SHP77 treated with DMSO at 0.1 percent for 48 hours (cell line): ENCODE data around the gene NKAIN2.
"Not testable (repeated sequence)": the region's sequence is repeated elsewhere in the genome, so short reads cannot be mapped to it uniquely, and the experiment has no call there.

Experiments used
- DNase-seq: peaks from one replicate; lab custom pipeline; 2025; lab: John Stamatoyannopoulos, UW

Gene NKAIN2

DNA sequence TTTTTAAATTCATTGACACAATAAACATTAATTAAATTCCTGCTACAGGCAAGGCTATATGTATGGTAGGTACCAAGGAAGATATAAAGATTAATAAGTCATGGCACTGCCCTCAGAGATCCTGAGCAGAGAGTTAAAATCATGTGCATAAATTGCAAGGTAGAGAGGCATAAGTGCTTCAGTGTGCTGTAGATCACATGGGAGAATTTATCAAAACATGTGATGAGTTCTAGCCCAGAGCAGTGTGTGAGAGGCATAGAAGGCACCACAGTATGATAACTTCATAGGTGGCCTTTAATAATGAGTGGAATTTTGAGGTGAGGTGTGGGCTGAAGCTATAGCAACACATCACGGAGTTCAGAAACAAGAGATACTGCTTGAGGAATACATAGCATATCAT lies 692.7 kb downstream of the NKAIN2 start:
- DNase-seq = no peak

DNA sequence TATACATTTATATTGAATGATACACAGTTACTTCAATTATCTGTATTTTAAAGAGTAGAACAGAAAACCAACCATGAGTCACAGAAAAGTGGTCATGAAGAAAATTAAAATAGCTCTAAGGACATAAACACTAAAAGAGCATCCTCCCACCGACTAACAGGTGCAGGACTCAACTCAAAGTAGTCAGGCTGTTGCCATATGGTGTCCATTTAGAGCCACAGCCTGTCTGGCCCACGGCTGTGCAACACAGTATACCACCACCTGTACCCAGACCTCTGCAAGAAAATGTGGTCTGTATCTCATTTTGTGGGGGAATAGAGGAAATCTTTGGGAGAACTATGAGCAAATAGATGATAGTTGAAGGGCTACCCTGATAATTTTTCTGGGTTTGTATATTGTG lies 708.8 kb downstream of the NKAIN2 start:
- no peak for DNase-seq

DNA sequence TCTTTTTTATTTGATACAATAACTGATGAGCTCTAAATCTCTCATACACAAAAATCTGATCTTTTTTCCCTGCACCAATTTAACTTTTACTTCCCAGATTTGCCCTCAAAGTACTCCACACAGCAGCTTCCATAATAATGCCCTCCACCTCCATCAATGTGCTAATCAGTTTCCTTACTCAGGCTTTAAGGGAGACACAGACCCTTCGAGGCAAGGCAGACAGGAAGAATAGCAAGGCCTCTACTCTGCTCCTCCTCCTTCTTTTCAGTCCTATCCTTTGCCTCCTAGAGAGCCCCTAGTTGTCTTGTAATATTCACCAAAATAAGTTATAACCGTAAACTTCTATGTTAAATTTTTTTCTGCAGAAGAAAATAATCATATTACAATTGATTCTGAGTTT lies 713.7 kb downstream of the NKAIN2 start:
- DNase-seq = no peak

DNA sequence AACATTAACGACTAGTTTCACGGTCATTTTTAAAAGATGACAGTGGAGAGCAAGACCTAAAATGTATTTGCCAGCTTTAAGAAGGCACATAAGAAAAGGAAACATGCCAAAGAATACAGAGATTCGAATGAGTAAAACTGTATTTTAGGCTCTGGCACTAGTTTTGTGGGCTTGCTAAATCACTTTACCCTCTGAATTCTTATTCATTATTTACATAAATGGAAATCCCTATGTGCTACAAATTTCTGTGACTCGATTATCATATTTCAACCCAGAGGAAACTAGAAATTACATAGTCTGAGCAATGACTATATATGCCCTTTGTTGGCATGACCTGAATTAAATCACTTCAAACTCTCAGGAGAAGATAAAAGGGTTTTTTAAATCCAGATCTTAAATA lies 716.8 kb downstream of the NKAIN2 start:
- no peak for DNase-seq

DNA sequence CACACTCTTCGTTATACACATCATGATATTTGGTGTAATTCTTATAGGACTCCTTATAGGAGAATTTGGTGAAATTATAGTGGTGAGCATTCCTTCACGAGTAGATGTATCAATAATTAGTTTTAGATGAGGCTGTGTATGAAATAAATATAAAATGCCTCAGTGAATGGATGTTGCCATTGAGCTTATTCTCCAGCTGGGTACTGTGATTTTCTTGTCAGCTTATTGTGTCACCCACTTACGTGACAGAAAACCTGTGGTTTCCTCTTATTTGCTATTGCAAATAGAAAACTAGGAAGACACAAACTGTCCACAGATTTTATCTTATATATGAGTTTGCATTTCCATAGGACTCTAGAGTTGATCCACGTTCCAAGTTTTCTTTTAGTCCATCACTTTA lies 718.7 kb downstream of the NKAIN2 start:
- no peak for DNase-seq

DNA sequence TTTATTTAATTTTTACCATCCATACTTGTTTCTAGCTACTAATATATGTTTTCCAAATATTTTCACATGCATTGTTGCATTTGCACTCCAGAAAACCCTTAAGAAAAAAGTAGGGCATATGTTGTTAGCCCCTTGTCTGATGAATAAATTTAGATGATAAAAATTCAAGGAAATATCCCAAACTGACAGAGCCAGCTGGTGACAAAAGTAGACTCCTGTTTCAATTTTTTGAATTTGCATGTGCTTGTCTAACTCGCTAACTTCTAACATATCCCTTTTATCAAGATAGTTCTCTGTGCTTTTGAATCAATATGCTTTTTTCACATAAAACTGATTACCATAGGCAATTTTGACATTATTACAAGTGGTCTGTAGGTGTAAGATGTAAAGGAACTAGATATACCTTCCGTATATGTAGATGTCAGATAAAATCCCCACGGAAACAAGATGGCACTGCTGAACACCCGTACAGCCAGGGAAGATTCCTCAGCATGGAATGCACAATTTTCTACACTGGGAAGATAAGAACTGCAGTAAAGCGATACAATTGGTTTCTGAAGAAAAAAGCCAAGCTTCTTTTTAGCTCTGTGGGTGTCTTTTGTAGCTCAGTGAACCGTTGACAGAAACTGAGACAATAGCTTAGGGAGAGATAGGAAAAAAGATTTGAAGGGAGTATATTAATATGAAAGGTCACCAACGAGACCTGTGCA lies 721.0 kb downstream of the NKAIN2 start:
- no peak for DNase-seq

DNA sequence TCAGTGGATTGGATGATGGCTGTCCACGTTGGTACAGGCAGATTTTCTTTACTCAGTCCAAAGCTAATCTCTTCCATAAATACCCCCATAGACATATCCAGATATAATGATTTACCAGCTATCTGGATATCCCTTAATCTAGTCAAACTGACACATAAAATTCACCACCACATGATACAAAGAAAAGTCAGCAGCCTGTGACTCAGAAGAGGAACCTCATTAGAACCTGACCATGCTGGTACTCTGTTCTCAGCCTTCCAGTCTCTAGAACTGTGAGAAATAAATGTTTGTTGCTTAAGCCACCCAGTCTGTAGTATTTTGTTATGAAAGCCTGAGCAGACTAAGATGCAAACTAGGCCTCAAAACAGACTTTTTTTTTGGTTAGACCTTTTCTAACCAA lies 727.3 kb downstream of the NKAIN2 start:
- no peak for DNase-seq

DNA sequence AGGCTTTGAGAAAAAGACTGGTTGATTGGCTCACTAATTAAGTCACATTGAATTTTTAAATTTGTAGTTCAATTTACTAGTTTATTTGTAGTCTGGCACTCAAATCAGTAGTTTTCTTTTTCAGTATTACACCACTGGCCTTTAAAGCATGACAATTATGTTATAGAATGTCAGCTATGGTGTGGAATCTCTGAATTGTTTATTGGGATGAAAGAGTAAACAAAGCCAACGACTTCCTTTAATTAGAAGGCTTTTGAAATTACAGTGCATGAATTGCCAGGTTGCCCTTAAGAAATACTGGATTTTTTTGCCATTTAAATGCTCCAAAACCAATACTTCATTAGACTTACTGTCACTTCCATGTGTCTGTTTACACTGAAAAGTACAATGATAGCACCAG lies 731.6 kb downstream of the NKAIN2 start:
- DNase-seq = no peak

DNA sequence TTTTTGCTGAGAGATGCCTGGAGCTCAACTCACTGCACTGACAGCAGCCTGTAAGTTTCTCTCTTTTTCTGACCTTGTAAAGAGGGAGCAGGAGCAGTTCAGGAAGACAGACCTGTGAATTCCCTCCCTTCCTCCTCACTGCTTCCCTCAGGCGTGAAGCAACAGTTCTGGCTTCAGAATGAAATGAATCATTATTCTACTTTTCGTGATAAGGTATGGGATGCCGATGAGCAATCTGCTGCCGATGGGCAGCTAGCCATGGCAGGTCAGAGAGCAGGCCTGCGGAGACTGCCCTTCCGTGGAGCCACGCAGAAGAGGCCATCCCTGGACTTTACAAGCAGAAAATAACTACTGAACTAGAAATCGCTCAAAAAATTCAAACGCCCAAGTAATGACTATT lies 732.1 kb downstream of the NKAIN2 start:
- DNase-seq = peak; percentile 4

DNA sequence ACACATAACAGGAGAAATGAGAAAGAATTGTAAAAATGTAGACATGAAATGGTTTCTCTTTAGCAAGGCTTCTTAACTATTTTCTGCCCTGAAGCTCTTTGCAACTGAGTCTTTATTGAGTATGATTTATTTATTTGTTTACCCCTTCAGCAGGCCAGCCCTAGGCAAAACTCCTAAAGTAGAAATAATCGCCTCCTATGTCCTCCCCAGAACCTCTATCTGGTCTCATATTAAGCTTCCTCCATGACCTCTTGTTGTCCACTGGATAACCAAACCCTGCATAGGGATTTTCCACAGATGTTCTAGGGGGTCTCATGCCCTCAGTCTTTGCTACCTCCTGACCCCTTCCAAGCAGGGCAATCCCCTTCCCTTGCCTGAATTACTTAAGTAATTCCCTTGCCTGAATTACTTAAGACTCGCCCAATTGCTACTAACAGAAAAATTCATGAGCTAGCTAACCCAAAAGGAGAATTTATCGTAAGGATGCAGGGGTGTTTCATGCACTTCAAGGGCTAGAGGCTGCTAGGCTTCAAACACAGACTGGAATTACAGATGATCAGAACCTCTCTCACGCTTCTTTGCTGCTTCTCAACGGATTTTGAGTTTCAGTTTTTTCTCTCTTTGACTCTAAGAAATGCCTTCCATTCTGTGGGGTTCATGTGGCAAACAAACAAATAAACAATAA lies 732.6 kb downstream of the NKAIN2 start:
- peak; percentile 6 for DNase-seq

DNA sequence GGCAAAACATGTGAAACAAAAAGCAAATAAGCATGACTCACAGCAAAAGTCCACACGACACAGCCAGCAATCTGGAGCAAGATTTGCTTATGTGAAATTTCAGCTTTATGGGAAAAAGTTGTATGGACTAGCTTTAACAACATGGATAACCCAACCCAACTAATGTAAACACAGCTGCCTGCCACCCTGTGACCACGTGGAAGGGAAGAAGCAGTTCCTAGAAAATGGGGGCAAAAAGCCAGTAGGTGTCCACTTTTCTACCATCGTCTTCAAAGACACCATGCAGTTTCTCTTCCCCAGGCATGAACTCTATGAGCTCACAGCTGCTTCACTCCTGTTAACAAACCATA lies 733.2 kb downstream of the NKAIN2 start:
- peak; percentile 21 for DNase-seq

DNA sequence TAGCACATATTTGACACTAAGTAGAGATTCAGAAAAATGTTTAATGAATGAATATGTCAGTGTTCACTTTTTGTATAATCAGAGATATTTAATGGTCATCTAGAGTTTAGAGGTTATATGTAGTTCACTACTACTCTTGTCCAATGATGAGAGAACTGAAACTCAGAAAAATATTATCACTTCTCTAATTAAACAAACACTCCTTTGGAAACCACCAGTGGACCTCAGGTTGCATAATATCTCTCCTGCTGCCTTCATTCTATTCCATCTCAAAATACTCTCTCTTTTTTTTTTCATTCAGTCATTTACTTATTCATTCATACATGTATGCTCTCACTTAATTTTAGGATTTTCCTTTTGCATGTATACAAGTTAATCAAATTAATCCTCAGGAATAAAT lies 735.4 kb downstream of the NKAIN2 start:
- no peak for DNase-seq

DNA sequence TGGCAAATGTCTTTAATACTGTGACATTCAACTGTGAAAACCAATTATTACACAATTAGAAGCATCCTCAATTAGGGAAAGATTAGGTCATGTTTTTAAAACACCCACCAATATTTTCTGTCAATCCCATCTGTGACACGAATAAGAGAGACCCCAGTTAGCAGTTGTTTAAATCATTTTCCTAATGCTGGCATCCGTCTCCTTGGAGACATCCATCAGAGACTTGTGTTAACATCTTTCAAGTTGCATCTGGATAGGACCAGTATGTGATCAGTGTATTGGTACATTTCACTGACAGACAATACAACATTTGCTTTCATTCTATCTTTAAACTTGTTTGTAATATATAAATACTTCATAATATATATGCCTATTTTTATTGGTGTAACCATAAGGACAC lies 737.9 kb downstream of the NKAIN2 start:
- no peak for DNase-seq

DNA sequence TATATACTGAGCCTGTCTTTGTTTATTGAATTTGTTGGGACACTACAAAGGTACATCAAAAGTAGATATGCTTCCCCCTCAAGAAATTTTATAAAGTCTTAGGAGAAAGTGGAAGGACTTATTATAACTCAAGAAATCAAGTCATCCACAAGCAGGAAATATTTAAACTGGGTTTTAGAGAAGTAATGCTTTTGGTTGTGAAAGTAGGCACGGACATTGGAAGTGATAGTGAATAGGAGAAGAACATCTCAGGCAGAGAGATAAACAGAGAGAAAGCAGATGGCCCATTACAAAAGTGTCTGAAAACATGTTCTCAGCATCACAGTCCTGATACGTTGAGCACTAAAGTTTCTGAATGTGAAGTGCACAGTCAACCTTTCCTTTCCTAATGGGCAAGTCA lies 742.9 kb downstream of the NKAIN2 start:
- no peak for DNase-seq

DNA sequence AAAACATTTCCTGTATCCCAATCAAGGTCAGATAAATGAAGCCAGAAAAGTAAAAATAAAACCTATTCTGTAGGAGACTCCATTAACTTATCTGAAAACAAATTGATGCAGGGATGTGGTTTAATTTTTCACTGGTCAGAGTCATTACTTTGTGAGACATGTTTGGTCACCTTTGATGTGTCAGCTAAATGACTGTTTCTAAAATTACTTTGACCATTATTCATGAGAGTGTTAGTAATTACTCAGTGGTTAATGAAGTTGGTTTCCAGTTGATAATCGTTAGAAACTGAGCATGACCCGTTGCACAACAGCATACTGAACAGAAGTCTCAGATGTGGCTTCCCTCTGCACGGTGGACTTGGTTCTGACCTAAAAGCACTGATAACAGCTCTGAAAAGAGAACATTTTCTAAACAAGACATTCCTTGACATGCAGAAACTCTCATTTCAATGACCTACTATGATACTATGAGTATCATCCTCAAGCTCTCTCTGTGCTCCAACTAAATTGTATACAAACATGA lies 748.1 kb downstream of the NKAIN2 start:
- no peak for DNase-seq

DNA sequence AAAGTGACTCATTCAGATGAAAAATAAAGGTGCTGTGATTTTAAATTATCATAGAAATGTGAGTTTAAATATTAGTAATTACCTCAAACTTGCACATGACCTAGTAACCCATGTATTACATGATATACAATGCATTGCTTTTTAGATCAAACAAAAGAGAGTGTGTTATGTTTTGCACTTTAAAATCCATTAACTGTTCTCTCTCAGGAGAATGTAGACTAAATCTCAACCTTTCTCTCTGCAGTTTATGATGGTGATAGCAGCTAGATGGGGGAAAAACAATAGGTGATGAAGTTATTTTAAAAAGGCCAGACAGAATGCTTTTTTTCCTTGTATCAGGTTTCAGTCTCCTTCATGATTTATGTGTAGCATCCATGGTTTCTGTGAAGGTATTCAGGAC lies 754.2 kb downstream of the NKAIN2 start:
- no peak for DNase-seq

DNA sequence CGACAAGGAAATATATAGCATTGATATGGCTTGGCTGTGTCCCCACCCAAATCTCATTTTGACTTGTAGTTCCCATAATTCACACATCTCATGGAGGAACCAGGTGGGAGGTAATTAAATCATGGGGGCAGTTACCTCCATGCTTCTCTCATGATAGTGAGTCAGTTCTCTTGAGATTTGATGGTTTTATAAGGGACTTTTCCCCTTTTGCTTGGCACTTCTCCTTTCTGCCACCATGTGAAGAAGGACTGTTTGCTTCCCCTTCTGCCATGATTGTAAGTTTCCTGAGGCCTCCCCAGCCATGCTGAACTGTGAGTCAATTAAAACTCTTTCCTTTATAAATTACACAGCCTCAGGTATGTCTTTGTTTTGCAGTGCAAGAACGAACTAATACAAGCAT lies 756.4 kb downstream of the NKAIN2 start:
- not testable (repeated sequence) for DNase-seq

DNA sequence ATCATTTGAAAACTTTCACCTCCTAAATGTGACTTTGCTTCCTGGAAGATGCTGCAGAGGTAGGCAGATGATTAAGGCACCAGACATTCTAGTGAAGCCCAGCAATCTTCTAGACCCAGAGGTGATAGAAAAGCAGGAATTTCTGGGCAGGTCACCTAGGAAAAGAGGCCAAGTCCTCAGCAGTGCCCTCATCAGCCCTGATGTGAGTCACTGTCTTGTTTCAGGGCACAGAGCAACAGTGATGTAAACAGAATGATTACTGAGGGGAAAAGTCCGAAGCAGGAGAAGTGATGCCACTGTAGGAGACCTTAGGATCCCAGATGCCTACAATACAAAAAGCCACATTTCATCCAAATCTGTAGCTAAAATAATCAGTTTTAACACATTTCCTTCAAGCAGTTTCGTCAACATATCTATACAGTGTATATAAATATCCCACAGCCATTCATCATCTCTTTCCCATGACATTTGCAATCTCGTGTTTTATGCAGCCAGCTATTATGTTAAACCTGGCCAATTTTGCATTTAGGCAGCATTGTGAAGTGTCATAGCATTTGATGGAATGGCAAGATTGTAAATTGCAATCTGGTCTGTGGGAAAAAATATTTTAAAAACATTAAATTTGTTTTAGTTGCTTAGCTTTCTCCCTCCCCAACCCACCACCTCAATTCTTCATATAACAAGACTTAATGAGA lies 757.4 kb downstream of the NKAIN2 start:
- DNase-seq = no peak

DNA sequence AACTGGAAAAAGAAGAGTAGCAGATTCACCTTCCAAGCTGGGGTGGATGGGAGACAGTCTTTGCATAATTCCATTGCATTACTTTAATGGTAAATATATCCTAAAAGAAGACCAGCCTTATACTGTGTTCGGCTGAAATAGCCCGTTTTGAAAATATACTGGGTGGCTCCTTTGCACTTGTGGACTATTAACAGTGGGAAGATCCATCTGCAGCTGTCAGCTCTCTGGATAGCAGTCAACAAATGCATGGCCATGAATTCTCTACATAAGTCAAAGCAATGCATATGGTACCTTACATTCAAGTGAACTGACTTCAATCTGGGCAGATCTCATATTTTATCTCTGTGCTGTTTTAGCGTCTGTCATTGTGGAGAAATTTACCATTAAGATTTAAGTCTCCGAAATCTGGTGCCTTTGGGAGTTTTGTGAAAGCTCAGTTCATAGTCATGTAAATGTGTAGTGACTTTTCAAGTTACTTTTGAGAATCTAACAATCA lies 758.0 kb downstream of the NKAIN2 start:
- DNase-seq = no peak

DNA sequence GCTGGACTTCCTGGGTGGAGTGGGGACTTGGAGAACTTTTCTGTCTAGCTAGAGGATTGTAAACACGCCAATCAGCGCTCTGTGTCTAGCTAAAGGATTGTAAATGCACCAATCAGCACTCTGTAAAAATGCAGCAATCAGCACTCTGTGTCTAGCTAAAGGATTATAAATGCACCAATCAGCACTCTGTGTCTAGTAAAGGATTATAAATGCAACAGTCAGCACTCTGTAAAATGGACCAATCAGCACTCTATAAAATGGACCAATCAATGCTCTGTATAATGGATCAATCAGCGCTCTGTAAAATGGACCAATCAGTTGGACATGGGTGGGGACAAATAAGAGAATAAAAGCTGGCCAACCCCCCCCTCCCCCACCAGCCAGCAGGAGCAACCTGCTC lies 760.5 kb downstream of the NKAIN2 start:
- not testable (repeated sequence) for DNase-seq

DNA sequence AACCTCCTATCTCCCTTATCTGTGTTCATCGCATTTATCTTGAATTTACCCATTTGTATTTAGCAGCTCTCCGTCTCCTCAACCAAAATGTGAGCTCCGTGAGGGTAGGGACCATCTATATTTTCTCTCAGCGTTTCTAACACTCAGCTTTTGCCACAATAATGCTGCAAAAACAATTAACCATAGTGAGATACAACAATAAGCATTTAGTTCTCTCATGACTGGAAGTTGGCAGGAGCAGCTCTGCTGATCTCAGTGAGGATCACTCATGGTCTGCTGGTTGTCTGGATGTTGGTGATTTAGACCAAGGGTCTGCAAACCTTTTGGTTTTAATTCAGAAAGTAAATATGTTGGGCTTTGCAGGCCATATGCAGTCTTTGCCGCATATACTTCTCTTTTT lies 763.7 kb downstream of the NKAIN2 start:
- no peak for DNase-seq

DNA sequence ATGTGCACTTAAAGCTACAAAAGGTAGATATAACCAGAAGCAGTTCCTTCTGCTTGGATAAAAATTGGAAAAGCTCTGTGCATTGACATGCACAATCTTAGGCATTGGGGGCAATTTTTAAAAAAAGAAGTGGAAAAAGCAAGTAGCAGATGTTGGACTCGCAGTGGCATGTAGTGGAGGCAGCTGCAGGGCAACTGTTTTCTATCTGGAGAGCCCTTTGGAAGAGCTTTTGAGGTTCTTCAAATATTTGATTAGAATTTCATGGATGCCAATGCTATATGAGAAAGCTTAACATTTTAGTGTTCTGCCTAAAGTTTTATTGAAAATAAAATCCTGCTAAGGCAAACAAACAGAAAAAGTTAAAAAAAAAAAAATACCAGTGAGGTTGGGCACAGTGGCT lies 770.3 kb downstream of the NKAIN2 start:
- DNase-seq = peak; percentile 53

DNA sequence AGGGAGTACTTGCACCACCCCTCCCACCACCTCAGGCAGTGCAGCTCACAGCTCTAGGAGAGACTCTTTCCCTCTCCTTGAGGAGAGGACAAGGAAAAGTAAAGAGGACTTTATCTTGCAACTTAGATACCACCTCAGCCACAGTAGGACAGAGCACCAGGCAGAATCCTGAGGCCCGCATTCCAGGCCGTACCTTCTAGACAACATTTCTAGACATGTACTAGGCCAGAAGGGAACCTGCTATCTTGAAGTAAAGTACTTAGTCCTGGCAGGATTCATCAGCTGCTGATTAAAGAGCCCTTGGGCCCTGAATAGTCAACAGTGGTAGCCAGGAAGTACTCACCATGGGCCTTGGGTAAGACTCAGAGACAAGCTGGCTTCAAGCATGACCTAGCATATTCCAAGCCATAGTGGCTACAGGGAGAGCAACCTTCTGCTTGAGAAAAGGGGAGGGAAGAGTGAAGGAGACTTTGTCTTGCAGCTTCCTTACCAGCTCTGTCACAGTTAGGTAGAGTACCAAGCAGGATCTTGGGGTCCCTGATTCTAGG lies 774.1 kb downstream of the NKAIN2 start:
- DNase-seq = no peak
